H1 (cell line): ENCODE results near the gene TSSC4. TPM values are rescaled to one million over a fixed set of nuclear protein-coding genes. Genes with fewer than 3 reads are reported as not detected.

Experiments
- CTCF ChIA-PET: fragments of 300-600 bp; sonication (Branson Sonifier 250); formaldehyde crosslinking; loops from one replicate; lab custom pipeline; 2021; ENCODE audit not compliant: partially characterized antibody; lab: Charles Lee
- POLR2A ChIA-PET: fragments of 300-600 bp; sonication (Branson Sonifier 250); formaldehyde crosslinking; loops from one replicate; lab custom pipeline; 2021; ENCODE audit warnings: inconsistent platforms; ENCODE audit not compliant: partially characterized antibody; lab: Charles Lee
- DNase-seq, 2 experiments: peaks; one replicate each; pipeline versions ENCODE4 v3.0.0 to v3.0.0-alpha.2; 2010 to 2022; ENCODE audit warnings: low spot score in 2 of 2, low read depth in 1 of 2, mixed read lengths in 1 of 2
- FAIRE-seq: peaks from 2 replicates; lab custom pipeline; 2011; peaks lifted over from hg19 to GRCh38; lab: Jason Lieb, UNC
- H2AFZ ChIP-seq: 2 replicates; pipeline ENCODE4 v1.8.1; 2012; ENCODE audit warnings: low read length, inconsistent platforms
- H2AK5ac ChIP-seq: 2 replicates; pipeline ENCODE4 v1.6.1; 2013; ENCODE audit warnings: low read depth, low read length
- H2BK120ac ChIP-seq: replicated peaks from 2 replicates; pipeline ENCODE3; 2013; ENCODE audit warnings: low read depth, low read length, inconsistent platforms
- H2BK12ac ChIP-seq: 2 replicates; pipeline ENCODE4 v1.6.1; 2013; ENCODE audit warnings: low read depth, low read length
- H2BK15ac ChIP-seq: 2 replicates; pipeline ENCODE4 v1.6.1; 2013; ENCODE audit warnings: low read length
- H2BK20ac ChIP-seq: 2 replicates; pipeline ENCODE4 v1.6.1; 2013; ENCODE audit warnings: low read length
- H2BK5ac ChIP-seq: 2 replicates; pipeline ENCODE4 v1.6.1; 2013; ENCODE audit warnings: low read depth, low read length
- H3K14ac ChIP-seq: 2 replicates; pipeline ENCODE4 v1.6.1; 2013; ENCODE audit warnings: inconsistent platforms; ENCODE audit not compliant: insufficient read length
- H3K18ac ChIP-seq: 2 replicates; pipeline ENCODE4 v1.6.1; 2013; ENCODE audit warnings: low read length; ENCODE audit errors: extremely low read depth
- H3K23ac ChIP-seq: 2 replicates; pipeline ENCODE4 v1.6.1; 2013; ENCODE audit warnings: inconsistent platforms; ENCODE audit not compliant: insufficient read length
- H3K23me2 ChIP-seq: 2 replicates; pipeline ENCODE4 v1.6.1; 2013; ENCODE audit warnings: low read depth, low read length
- H3K27ac ChIP-seq: 2 replicates; pipeline ENCODE4 v1.6.1; 2011; ENCODE audit warnings: low read depth, low read length, inconsistent platforms
- H3K27me3 ChIP-seq, 4 experiments: replicated peaks in 1 of 4; 1 replicate in 1 of 4; 2 replicates in 3 of 4; pipeline versions ENCODE4 v1.6.1 to v1.8.1; 2011 to 2013; ENCODE audit warnings: low read length in 3 of 4, mild to moderate bottlenecking in 3 of 4, inconsistent platforms in 2 of 4, mixed read lengths in 2 of 4, moderate library complexity in 1 of 4; ENCODE audit not compliant: control insufficient read depth in 3 of 4, insufficient read depth in 3 of 4; ENCODE audit errors: extremely low read depth in 1 of 4
- H3K36me3 ChIP-seq, 4 experiments: 2 replicates each; pipeline versions ENCODE4 v1.6.1 to v1.8.1; 2011 to 2013; ENCODE audit warnings: mild to moderate bottlenecking in 4 of 4, low read length in 3 of 4, moderate library complexity in 2 of 4, control low read depth in 1 of 4, inconsistent platforms in 1 of 4; ENCODE audit not compliant: insufficient read depth in 4 of 4, control insufficient read depth in 2 of 4
- H3K4ac ChIP-seq: replicated peaks from 2 replicates; pipeline ENCODE3; 2013; ENCODE audit warnings: low read length, low read depth, mixed read lengths, inconsistent platforms; ENCODE audit not compliant: insufficient read length
- H3K4me1 ChIP-seq, 4 experiments: replicated peaks in 1 of 4; 1 replicate in 1 of 4; 2 replicates in 3 of 4; pipeline versions ENCODE4 v1.6.1 to v1.8.1; 2011 to 2013; ENCODE audit warnings: low read length in 3 of 4, inconsistent platforms in 2 of 4, mixed read lengths in 1 of 4; ENCODE audit not compliant: insufficient read depth in 4 of 4, control insufficient read depth in 3 of 4
- H3K4me2 ChIP-seq, 2 experiments: 2 replicates each; pipeline versions ENCODE4 v1.6.1 to v1.8.1; 2011 to 2013; ENCODE audit warnings: low read depth in 2 of 2, low read length in 2 of 2, control low read depth in 1 of 2, inconsistent platforms in 1 of 2, mild to moderate bottlenecking in 1 of 2; ENCODE audit not compliant: insufficient read depth in 1 of 2
- H3K4me3 ChIP-seq, 4 experiments: fragments of 200-600, 300-600 bp in 1 of 4; sonication (generic), shearing (Covaris generic), sonication (Bioruptor Twin) in 1 of 4; 2 replicates each; pipeline versions ENCODE4 v1.5.1 to v1.8.1; 2011 to 2016; ENCODE audit warnings: low read length in 4 of 4, low read depth in 3 of 4, control low read depth in 2 of 4, inconsistent platforms in 2 of 4, mild to moderate bottlenecking in 2 of 4, mixed read lengths in 1 of 4, moderate library complexity in 1 of 4; ENCODE audit not compliant: insufficient read depth in 2 of 4; ENCODE audit errors: extremely low read depth in 1 of 4
- H3K56ac ChIP-seq: replicated peaks from 2 replicates; pipeline ENCODE3; 2013; ENCODE audit warnings: low read depth, mild to moderate bottlenecking, mixed read lengths, low read length, inconsistent platforms; ENCODE audit not compliant: insufficient read length
- H3K79me1 ChIP-seq: 2 replicates; pipeline ENCODE4 v1.6.1; 2013; ENCODE audit warnings: low read depth, low read length, control low read depth
- H3K79me2 ChIP-seq, 2 experiments: 2 replicates each; pipeline versions ENCODE4 v1.6.1 to v1.8.1; 2012 to 2013; ENCODE audit warnings: low read length in 2 of 2, mild to moderate bottlenecking in 2 of 2, inconsistent platforms in 1 of 2; ENCODE audit not compliant: insufficient read depth in 2 of 2, control insufficient read depth in 1 of 2
- H3K9ac ChIP-seq, 4 experiments: replicated peaks in 1 of 4; 1 replicate in 1 of 4; 2 replicates in 3 of 4; pipeline versions ENCODE4 v1.6.1 to v1.8.1; 2011 to 2013; ENCODE audit warnings: low read depth in 3 of 4, low read length in 3 of 4, control low read depth in 2 of 4, mild to moderate bottlenecking in 2 of 4, moderate library complexity in 2 of 4, inconsistent platforms in 1 of 4; ENCODE audit errors: extremely low read depth in 1 of 4
- H3K9me3 ChIP-seq, 2 experiments: 2 replicates each; pipeline versions ENCODE4 v1.6.1 to v1.8.1; 2012 to 2013; ENCODE audit warnings: mild to moderate bottlenecking in 2 of 2, moderate library complexity in 2 of 2, control low read depth in 1 of 2, inconsistent platforms in 1 of 2, low read depth in 1 of 2, low read length in 1 of 2, mixed read lengths in 1 of 2; ENCODE audit not compliant: insufficient read depth in 2 of 2
- H4K20me1 ChIP-seq, 2 experiments: replicated peaks in 1 of 2; 2 replicates each; pipeline versions ENCODE3 to v1.8.1; 2011 to 2013; ENCODE audit warnings: inconsistent platforms in 2 of 2, low read length in 2 of 2, mild to moderate bottlenecking in 1 of 2; ENCODE audit not compliant: insufficient read depth in 2 of 2, control insufficient read depth in 1 of 2
- H4K5ac ChIP-seq: 2 replicates; pipeline ENCODE4 v1.6.1; 2013; ENCODE audit warnings: low read length, low read depth, mixed read lengths, inconsistent platforms; ENCODE audit not compliant: insufficient read length
- H4K8ac ChIP-seq: 2 replicates; pipeline ENCODE4 v1.8.0; 2013; ENCODE audit warnings: mild to moderate bottlenecking, moderate library complexity, low read length, inconsistent platforms; ENCODE audit not compliant: insufficient read depth; ENCODE audit errors: extremely low read depth
- H4K91ac ChIP-seq: replicated peaks from 2 replicates; pipeline ENCODE3; 2013; ENCODE audit warnings: low read length, mixed read lengths, inconsistent platforms; ENCODE audit not compliant: insufficient read length
- JUND ChIP-seq: IDR thresholded peaks from 2 replicates; pipeline ENCODE4 v1.6.1; 2011; ENCODE audit warnings: mild to moderate bottlenecking, improper control_type of control experiment, low read length
- POLR2A ChIP-seq, 2 experiments: IDR thresholded peaks; 1 replicate in 1 of 2; 2 replicates in 1 of 2; pipeline ENCODE4 v1.6.1; 2011; ENCODE audit warnings: low read depth in 2 of 2, low read length in 2 of 2, mild to moderate bottlenecking in 2 of 2; ENCODE audit errors: control extremely low read depth in 1 of 2
- POU5F1 ChIP-seq: IDR thresholded peaks from 2 replicates; pipeline ENCODE4 v1.6.1; 2011; ENCODE audit warnings: low read depth, mild to moderate bottlenecking, low read length, moderate library complexity
- RBBP5 ChIP-seq: IDR thresholded peaks from 2 replicates; pipeline ENCODE4 v1.7.1; 2012; ENCODE audit warnings: low read depth, mild to moderate bottlenecking, inconsistent platforms, low read length, moderate library complexity, borderline replicate concordance
- SP4 ChIP-seq: IDR thresholded peaks from 2 replicates; pipeline ENCODE4 v1.6.1; 2012; ENCODE audit warnings: low read length, inconsistent platforms
- SUZ12 ChIP-seq: fragments of 200-600 bp; sonication (generic); IDR thresholded peaks from 2 replicates; pipeline ENCODE4 v1.6.1; 2012; ENCODE audit warnings: mild to moderate bottlenecking, inconsistent platforms, low read length, moderate library complexity, mixed read lengths
- WGBS, 2 experiments: shearing (Covaris generic) in 1 of 2; methylation state at CpG; one replicate each; pipeline versions ENCODE4 v1.1.6 to v1.1.7; 2013 to 2015; ENCODE audit warnings: low lambda C conversion rate in 2 of 2, mixed read lengths in 2 of 2, inconsistent platforms in 1 of 2, low coverage in 1 of 2, missing lambda C conversion rate in 1 of 2; ENCODE audit not compliant: insufficient replicate concordance in 2 of 2, insufficient coverage in 1 of 2, insufficient read length in 1 of 2; ENCODE audit errors: extremely low coverage in 1 of 2, missing lambda C conversion rate in 1 of 2; 5-methylcytosine and 5-hydroxymethylcytosine counted together
- polyA plus RNA-seq, 7 experiments: library from polyadenylated mRNA; depleted of rRNA in 3 of 7; stranded (reverse) in 5 of 7; unstranded in 2 of 7; fragments of >200 nt in 5 of 7; fragments of 200-250 nt in 2 of 7; gene quantifications; 1 replicate in 5 of 7; 2 replicates in 1 of 7; 4 replicates in 1 of 7; pipeline versions ENCODE4 v1.2.1 to v1.2.3, GENCODE V29; 2011 to 2013; ENCODE audit warnings: missing spikeins in 2 of 7, mixed read lengths in 2 of 7
- total RNA-seq: library from RNA; stranded (reverse); fragmentation: NEBNext Ultra II Directional; extraction: Animal tissue kit (Norgen Biotek cat#: 25700); gene quantifications from 2 replicates; pipeline ENCODE4 v1.2.1, GENCODE V29; 2021
- TF ChIP-seq, protein P1 (sequence below), 3 experiments: IDR thresholded peaks; 1 replicate in 2 of 3; 2 replicates in 1 of 3; pipeline versions ENCODE4 v1.5.1 to v1.6.1; 2011; ENCODE audit warnings: low read length in 3 of 3, mild to moderate bottlenecking in 3 of 3, inconsistent platforms in 2 of 3, low read depth in 1 of 3, moderate library complexity in 1 of 3; ENCODE audit not compliant: insufficient read depth in 1 of 3; ENCODE audit errors: control extremely low read depth in 1 of 3

TSSC4 gene
- total and polyA plus RNA-seq, 2 of the 8 experiments (the other 6 are each of a cell fraction or from before 2014, with no cell fraction given) = 34.0 to 39.3 TPM

DNA sequence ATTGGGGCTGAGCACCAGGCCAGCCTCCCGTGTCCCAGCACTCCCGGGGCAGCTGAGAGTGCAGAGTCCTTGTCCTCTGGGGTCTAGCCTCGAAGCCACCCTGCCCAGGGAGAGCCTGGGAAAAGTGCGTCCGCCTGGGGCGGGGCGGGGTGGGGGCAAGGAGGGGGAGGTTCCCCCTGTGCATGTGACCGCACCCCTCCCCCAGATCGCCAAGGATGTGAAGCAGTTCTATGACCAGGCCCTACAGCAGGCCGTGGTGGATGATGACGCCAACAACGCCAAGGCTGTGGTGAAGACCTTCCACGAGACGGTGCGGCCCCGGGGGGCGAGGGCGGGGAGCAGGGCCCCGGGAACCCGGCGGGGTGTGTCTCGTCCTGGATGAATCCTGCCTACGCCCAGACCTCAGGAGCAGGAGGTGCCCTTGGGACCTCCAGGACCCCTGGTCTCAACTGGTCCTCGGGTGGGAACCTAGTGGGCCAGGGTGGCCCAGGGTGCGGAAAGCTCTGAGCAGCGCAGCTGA lies 5.3 kb upstream of the TSSC4 start:
- no peak overlapping the region for H3K9ac ChIP-seq
- peaks cover 5% of the 10 kb centered on the region for H3K23me2 ChIP-seq
- no peak overlapping the region for H4K5ac ChIP-seq
- H3K4me1 ChIP-seq = peaks cover 0 to 13% (median 4%) of the 10 kb centered on the region in 4 experiments; a peak in 4 of 7 replicates
- no peaks in the 10 kb centered on the region for H3K27me3 ChIP-seq
- H2BK5ac ChIP-seq = no peak overlapping the region
- H2AK5ac ChIP-seq = no peak overlapping the region
- H4K8ac ChIP-seq = no peak overlapping the region; the same call in 1 of the 2 replicates
- no peak overlapping the region for H3K56ac ChIP-seq
- peaks cover 10% of the 10 kb centered on the region for H3K79me1 ChIP-seq
- POLR2A ChIA-PET = no interaction called here
- WGBS, 2 experiments = 100% methylated on average over 7 of the region's 26 CpGs; no CpG with 5 or more reads in 1 of the 2 experiments
- H3K14ac ChIP-seq = no peak overlapping the region
- no peak overlapping the region for H3K4ac ChIP-seq
- no peak for DNase-seq
- peaks cover 0 to 21% (median under 1%) of the 10 kb centered on the region in 4 experiments; a peak in 4 of 8 replicates for H3K36me3 ChIP-seq
- H2BK120ac ChIP-seq = no peak overlapping the region
- H4K20me1 ChIP-seq = peaks cover 12 to 25% of the 10 kb centered on the region in 2 experiments
- H3K9me3 ChIP-seq = no peaks in the 10 kb centered on the region
- CTCF ChIA-PET = interaction anchor here (1.5 kb wide), 1 partner anchor 90 kb away, joined by 5 read pairs; no protein-coding TSS in a partner anchor
- TF ChIP-seq POU5F1 (no peak), SUZ12 (no peak), POLR2A (IDR thresholded peaks at IDR 0.05; ENCODE audit: control extremely low read depth in 1 of 2, low read depth in 2 of 2, low read length in 2 of 2) (no peak), SP4 (no peak), RBBP5 (no peak), JUND (no peak)
- TF ChIP-seq, protein P1, sequence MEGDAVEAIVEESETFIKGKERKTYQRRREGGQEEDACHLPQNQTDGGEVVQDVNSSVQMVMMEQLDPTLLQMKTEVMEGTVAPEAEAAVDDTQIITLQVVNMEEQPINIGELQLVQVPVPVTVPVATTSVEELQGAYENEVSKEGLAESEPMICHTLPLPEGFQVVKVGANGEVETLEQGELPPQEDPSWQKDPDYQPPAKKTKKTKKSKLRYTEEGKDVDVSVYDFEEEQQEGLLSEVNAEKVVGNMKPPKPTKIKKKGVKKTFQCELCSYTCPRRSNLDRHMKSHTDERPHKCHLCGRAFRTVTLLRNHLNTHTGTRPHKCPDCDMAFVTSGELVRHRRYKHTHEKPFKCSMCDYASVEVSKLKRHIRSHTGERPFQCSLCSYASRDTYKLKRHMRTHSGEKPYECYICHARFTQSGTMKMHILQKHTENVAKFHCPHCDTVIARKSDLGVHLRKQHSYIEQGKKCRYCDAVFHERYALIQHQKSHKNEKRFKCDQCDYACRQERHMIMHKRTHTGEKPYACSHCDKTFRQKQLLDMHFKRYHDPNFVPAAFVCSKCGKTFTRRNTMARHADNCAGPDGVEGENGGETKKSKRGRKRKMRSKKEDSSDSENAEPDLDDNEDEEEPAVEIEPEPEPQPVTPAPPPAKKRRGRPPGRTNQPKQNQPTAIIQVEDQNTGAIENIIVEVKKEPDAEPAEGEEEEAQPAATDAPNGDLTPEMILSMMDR (IDR thresholded peaks at IDR 0.05; ENCODE audit: control extremely low read depth in 1 of 3, insufficient read depth in 1 of 3, low read depth in 1 of 3, low read length in 3 of 3) = no peak
- H3K18ac ChIP-seq = no peak overlapping the region
- FAIRE-seq = no peak
- H2AFZ ChIP-seq = no peak overlapping the region
- H3K4me3 ChIP-seq = no peak overlapping the region
- peaks cover 0 to 1% of the 10 kb centered on the region in 2 experiments; a peak in 2 of 4 replicates for H3K79me2 ChIP-seq
- no peak overlapping the region for H2BK20ac ChIP-seq
- no peak overlapping the region for H3K4me2 ChIP-seq
- no peak overlapping the region for H2BK12ac ChIP-seq
- H3K23ac ChIP-seq = no peak overlapping the region
- no peak overlapping the region for H2BK15ac ChIP-seq
- no peak overlapping the region for H4K91ac ChIP-seq
- no peak overlapping the region for H3K27ac ChIP-seq
